Measurements from ENCODE around the gene MTX1.

GRCh38 chr1:155198547-155198906, 10.0 kb upstream of the MTX1 start:
- TF ChIP-seq MAZ (IDR thresholded peaks at IDR 0.05; ENCODE audit: borderline replicate concordance, low read depth, low read length) (no peak), CHD1 (IDR thresholded peaks at IDR 0.05; ENCODE audit: low read depth, low read length) (no peak), POLR2A (IDR thresholded peaks at IDR 0.05; ENCODE audit: low read depth, low read length) (no peak), CTCF (conservative IDR thresholded peaks at IDR 0.05; ENCODE audit: low read depth, low read length) (no peak), SMC3 (IDR thresholded peaks at IDR 0.05; ENCODE audit: low read depth, low read length) (no peak), ELK1 (IDR thresholded peaks at IDR 0.05; ENCODE audit: borderline replicate concordance, low read depth, low read length) (no peak), RFX5 (IDR thresholded peaks at IDR 0.05; ENCODE audit: low read depth, low read length) (no peak)
